NB4 (cell line): ENCODE measurements around the gene EGR2.
A peak's percentile ranks its signal among the peaks of the same experiment; 100 is the strongest.

Experiments used
- DNase-seq: peaks from one replicate; pipeline ENCODE4 v3.0.0; 2010; ENCODE audit warnings: low read depth
- H3K4me3 ChIP-seq: one replicate; pipeline ENCODE4 v1.5.1; 2011; ENCODE audit warnings: mild to moderate bottlenecking, low read depth, low read length, moderate library complexity
- MYC ChIP-seq: IDR thresholded peaks from 2 replicates; pipeline ENCODE4 v1.6.1; 2011; ENCODE audit warnings: low read depth, low read length
- POLR2A ChIP-seq: IDR thresholded peaks from 2 replicates; pipeline ENCODE4 v1.6.1; 2011; ENCODE audit warnings: mild to moderate bottlenecking; ENCODE audit not compliant: insufficient read length; ENCODE audit errors: extremely low read depth
- TF ChIP-seq, protein P1 (sequence below): IDR thresholded peaks from one replicate; pipeline ENCODE4 v1.5.1; 2012; ENCODE audit warnings: low read depth, low read length
- TF ChIP-seq, protein P2 (sequence below): IDR thresholded peaks from 2 replicates; pipeline ENCODE4 v1.6.1; 2011; ENCODE audit warnings: low read depth, low read length

The EGR2 gene

DNA sequence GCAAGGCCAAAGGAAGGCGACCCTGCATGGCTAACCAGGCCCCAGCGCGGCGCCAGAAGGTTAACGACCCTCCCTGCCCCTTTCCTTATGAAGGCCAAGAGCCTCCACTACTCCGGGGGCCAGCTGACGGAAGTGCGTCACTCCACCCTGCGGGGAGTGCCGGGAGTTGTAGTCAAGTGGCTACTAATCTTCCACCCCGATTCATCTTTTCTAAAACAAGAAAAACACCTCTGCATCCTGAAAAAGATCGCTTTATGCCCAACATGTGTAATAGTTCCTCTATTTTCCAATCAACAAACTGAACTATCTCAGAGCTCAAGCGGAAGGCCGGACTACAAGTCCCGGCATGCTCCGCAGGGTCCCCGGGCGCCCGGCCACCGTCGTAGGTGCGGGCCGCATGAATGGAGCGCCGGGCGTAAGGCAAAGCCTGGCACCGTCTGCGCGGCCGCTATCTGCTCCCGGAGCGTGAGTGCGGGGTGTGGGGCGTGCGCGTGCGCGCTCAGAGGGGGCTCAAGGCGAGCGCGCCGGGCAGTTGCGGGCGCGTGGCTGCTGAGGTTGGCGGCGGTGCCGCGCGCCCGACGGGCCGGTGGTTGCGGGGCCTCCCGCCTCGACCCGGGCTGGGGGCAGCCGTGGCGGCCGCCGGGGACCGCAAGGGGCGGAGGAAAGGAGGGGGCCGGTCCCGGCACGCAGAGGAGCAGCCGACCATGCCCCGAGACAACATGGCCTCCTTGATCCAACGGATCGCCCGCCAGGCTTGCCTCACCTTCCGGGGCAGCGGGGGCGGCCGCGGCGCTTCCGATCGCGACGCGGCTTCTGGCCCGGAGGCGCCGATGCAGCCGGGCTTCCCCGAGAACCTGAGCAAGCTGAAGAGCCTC, 11.6 kb downstream of the EGR2 start, which contains the start of gene ADO:
TSS of gene ADO (plus strand) at position 365 of the 875 bp plus-strand sequence. CDS start at position 705, 340 bp downstream.
- peak; percentile 94 for DNase-seq
- TF ChIP-seq POLR2A: peak; percentile 94
- TF ChIP-seq, protein P1, sequence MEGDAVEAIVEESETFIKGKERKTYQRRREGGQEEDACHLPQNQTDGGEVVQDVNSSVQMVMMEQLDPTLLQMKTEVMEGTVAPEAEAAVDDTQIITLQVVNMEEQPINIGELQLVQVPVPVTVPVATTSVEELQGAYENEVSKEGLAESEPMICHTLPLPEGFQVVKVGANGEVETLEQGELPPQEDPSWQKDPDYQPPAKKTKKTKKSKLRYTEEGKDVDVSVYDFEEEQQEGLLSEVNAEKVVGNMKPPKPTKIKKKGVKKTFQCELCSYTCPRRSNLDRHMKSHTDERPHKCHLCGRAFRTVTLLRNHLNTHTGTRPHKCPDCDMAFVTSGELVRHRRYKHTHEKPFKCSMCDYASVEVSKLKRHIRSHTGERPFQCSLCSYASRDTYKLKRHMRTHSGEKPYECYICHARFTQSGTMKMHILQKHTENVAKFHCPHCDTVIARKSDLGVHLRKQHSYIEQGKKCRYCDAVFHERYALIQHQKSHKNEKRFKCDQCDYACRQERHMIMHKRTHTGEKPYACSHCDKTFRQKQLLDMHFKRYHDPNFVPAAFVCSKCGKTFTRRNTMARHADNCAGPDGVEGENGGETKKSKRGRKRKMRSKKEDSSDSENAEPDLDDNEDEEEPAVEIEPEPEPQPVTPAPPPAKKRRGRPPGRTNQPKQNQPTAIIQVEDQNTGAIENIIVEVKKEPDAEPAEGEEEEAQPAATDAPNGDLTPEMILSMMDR: no peak
- peak; percentile 74 for TF ChIP-seq MYC
- peak within 1 kb of the TSS; percentile 76 for H3K4me3 ChIP-seq

DNA sequence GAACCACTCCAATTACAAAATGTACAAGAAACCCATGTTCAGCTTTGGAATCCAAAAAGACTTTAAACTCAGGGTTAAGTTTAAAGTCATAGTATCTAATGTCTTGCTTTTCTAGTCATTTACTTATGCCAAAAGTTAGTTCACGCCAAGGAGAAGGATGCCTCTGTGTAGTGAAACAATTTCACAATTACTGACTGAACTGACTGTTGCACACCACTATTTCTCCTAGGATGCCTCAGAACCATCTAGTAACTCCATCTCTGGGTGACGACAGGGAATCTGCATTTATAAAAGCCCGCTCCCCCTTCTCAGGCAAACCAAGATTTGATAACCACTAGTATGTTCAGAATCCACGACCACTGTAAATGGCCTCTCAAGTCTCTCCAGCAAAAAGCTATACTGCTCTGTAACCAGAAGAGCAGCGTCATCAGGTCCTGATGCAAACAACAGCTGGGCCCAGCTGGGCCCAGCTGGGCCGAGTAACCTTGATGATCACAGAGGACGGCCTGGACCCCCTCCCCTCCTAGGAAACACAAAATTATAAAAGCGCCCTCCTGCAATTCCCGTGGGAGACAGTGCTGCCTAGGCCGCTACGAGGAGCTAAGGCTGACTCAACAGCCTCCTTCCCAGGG, 12.3 kb downstream of the EGR2 start:
- no peak for DNase-seq
- TF ChIP-seq, protein P2, sequence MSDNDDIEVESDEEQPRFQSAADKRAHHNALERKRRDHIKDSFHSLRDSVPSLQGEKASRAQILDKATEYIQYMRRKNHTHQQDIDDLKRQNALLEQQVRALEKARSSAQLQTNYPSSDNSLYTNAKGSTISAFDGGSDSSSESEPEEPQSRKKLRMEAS: no peak
- TF ChIP-seq, protein P1: no peak
- TF ChIP-seq POLR2A (no peak), MYC (no peak)

DNA sequence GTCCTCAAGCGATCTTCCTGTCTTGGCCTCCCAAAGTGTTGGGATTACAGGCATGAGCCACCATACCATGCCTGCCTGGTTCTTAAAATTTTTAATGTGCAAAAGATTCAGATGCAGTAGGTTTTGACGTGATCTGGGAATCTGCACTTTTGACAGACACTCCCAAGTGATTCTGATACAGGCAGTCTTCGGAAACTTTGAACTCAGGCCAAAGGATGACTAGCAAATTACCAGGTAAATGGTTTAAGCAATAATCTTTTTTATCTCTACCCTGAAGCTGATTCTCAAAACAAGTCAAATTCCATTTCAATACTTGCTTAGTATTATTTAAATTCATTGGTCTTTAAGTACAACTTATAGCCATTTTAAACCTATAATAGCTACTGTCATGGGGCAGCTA, 14.3 kb downstream of the EGR2 start:
- H3K4me3 ChIP-seq: no peak overlapping the region
- no peak for DNase-seq
- TF ChIP-seq, protein P2: no peak
- TF ChIP-seq POLR2A (no peak), MYC (no peak)
- TF ChIP-seq, protein P1: no peak

More for the DNA sequence above, 12.3 kb downstream of the EGR2 start:
- H3K4me3 ChIP-seq: peak overlapping the region; percentile 76

DNA sequence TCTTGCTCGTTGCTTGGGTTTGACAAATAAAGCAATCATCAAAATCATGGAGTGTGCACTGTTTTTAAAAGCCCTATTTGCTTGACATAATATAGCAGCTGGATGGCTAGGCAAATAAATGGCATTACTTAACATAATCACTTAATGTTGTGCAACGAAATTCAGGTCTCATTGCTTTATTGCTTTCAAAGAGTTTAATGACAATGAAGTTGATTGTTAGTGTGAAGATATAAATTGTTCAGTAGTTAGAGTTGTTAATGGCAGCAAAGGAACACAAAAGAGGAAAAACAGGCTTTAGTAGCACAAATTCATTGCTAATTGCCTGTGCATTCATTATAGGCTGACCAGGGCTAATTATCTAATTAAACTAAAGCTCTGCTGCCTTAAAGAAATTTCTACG, 19.3 kb downstream of the EGR2 start:
- DNase-seq: no peak
- H3K4me3 ChIP-seq: no peak overlapping the region
- TF ChIP-seq, protein P1: no peak
- TF ChIP-seq, protein P2: no peak
- TF ChIP-seq MYC (no peak), POLR2A (no peak)

DNA sequence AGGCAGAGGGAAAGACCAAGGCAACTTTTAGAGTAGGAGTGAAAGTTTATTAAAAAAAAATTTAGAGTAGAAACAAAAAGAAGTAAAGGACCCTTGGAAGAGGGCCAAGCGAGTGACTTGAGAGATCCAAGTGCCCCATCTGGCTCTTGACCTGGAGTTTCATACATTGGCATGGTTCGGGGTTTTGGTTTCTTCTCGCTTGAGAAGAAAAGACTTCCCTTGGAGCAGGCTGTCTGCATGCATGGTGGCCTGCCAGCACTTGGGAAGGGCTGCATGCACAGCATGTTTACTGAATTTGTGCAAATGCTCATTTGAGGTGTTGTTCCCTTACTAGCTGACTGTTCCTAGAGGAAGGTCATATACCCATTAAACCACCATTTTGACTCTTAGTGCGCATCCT, 20.4 kb downstream of the EGR2 start:
- no peak for DNase-seq
- H3K4me3 ChIP-seq: no peak overlapping the region
- no peak for TF ChIP-seq POLR2A
- no peak for TF ChIP-seq MYC
- TF ChIP-seq, protein P1: no peak
